GM19324 (cell line): ENCODE measurements around the gene ALK.

Experiments
- ATAC-seq: cut with Tn5 transposase; IDR thresholded peaks from one replicate; pipeline ENCODE4 v1.9.1; 2021; ENCODE audit warnings: mild to moderate bottlenecking, moderate library complexity; ENCODE audit not compliant: unreplicated experiment, low FRiP score

The ALK gene

DNA sequence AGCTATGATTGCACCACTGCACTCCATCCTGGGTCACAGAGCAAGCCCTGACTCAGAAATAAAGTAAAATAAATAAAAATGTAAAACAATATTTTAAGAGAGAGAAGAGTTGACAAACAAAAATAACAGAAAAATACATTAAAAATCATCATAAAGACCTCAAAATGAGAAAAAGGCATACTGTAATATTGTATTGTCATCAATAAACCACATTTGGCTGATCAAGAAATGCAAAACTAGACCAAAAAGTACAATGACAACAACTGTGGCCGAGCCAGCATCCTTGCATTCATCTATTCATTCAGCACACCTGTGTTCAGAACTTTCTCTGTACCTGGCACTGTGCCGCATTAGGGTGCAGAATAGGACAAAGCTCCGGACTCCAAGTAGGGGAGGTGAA, 121.8 kb downstream of the ALK start:
- no peak for ATAC-seq

DNA sequence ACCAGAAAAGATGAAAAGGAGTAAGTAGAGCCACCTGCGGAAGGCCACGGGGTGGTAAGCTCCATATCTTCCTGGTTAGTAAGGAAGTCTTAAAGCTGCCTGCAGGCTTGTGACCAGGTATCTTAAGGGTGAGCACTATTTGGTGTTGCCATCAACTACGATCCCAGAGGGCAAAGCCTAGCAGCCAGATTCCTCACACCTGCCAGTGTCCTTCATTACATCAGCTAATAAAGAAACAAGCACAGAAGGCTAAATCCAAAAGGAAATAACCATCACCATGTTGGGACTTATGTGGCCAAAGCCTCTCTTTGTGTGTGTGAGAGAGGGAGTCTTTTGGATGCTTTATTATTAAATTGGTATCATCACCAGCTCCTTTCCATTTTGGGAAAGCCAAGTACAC, 123.5 kb downstream of the ALK start:
- no peak for ATAC-seq

GRCh38 chr2:29796446-29796845, 124.9 kb downstream of the ALK start:
- no peak for ATAC-seq

DNA sequence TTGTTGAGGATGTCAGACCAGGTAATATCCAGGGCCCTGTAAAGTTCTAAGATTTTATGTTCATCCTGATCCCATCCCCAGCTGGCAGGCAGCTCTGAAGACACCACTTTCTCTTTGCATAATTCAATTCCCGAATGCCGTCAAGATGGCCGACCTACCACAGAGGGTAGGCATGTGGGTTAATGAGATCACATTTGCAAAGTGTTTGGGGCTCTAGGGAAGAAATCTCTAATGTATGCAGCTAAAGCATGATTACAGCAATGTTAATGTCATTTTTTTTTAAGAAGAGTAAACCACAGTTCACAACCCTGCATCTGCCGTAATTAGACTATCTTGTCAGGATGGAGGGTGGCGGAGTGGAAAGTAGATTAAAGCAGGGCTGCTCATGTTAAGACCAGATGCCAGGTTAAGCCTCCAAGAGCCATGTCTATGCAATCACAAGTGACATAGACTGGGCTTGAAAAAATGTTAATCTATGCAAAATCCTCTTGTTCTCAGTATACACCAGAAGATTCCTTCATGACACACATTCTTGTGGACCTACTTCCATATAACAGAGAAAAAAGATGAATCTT, 131.4 kb downstream of the ALK start:
- no peak for ATAC-seq

GRCh38 chr2:29787473-29788465, 133.6 kb downstream of the ALK start:
- ATAC-seq = no peak

- no peak for ATAC-seq
Observed at GRCh38 chr2:29786361-29786760, 135.0 kb downstream of the ALK start.

- ATAC-seq = no peak
Observed at GRCh38 chr2:29783666-29784065, 137.7 kb downstream of the ALK start.

DNA sequence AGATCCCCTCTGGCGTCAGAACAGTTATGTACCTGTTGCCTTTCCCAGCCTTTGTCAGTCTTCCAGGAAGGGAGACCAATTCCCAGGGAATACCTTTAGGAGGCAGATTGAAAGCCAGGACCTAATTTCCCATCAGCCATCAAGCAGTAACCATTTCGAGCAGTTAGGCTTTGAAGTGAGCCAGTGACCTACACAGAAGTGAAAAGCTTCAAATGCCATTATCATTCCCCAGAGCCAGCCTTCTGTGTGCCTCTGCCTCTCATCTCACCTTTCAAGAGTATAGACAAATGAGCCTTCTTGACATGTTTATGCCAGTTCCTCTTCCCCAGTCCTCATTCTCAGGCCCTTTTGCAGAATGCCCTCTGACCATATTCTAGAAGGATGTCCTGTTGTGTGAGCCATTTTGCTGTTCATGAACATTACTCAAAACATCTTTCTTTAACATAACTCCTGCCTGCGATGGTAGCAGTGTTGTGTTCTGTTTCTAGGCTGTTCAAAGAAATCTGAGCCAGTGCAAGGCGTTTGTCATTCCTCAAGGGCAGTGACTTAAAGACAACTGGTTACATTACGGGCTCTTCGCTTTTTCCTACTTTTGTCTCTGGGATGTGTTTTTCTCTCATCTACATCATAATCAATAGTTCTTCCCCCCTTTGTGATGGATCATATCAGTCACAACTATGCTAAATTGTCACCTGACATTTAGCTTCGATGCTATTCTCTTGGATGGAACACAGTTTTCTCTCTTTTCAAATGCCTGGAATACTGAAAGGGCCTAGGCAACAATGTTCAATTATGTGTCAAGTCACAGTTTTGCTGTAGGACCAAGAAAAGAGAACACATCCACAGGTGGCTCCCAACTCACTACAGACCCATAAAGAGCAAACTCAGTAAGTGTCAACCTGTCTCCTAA, 138.6 kb downstream of the ALK start:
- ATAC-seq = no peak

- no peak for ATAC-seq
Observed at GRCh38 chr2:29782087-29782486, 139.3 kb downstream of the ALK start.

DNA sequence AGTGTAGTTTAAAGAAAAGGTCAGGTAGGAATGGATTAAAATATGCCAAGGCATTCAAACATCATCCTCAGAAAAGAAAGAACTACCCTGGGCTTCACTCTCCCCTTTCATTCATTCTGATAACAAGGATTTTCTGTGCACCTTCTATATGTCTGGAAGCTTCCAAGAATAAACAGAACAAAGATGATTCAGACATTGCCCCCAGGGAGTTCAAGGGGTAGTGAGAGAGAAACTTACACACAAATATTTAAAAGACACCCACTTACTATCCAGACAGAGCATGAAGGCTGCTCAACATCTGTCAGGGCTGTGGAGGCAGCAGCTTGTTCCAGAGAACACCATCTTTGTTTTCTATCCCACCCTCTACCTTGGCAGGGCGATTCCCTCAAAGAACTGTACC, 140.5 kb downstream of the ALK start:
- no peak for ATAC-seq

DNA sequence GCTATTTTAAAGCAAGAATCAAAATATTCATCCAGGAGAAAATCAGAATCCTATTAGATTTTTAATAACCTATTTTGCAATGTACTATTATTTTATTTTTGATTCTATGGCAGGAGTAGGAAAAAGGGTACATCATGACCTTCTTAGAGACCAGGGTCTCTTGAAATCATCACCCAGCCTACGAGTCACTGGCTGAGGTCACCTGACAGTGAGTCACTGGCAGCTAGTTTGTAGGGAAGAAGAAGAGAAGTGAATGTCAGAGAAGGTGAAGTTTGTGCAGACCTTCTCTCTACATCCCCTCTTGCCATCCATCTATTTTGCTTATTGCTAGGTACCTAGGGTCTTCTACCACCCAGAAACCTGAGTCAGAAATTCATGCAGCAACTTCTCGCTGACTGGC, 144.2 kb downstream of the ALK start:
- no peak for ATAC-seq

- no peak for ATAC-seq
Observed at GRCh38 chr2:29776406-29776805, 145.0 kb downstream of the ALK start.

DNA sequence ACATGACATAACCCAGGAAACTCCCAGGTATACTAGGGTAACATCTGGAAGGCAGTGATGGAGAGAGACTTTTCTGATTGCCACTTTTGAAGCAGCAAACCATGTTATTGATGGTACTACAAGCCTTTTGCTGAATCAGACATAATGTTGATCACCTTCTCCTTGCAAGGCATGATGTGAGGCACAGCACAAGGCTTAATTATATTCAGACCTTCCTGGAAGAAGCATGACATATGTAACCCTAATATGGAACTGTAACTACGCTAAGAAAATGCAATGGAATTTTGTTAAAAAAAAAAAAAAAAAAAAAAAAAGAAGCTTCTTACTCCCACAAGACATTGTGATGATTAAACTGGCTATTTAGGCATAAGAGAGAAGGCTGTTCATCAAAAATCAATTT, 145.4 kb downstream of the ALK start:
- ATAC-seq = no peak

GRCh38 chr2:29774624-29775023, 146.8 kb downstream of the ALK start:
- no peak for ATAC-seq

DNA sequence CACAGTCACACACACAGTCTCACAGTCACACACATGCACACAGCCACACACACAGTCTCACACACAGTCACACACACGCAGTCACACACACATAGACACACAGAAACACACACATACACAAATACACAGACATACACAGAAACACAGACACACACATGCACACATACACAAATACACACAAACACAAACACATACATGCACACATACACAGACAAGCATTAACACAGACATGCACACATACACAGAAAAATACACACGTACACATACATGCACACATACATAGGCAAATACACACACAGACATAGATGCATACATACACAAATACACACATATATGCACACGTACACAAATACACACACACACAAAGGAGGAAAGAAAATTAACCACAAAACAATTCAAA, 150.5 kb downstream of the ALK start:
- ATAC-seq = no peak

DNA sequence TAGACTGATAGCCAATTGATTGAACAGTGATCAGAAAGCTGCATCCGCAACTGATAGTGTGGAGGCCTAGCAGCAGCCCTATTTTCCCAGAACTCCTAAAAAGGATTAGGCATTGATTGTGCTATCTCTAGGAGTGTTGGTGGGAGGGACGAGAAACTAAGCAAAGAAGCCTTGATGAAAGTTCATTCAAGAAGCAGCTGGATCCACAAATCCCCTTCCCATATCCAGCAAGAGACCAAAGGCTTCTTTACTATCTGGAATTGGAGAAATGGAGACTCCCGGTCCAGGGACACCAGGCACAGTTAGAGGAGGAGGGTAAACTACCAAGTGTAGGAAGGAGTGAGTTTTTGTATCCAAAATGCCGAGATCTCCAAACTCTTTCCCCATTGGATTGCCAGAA, 151.5 kb downstream of the ALK start:
- ATAC-seq = no peak

GRCh38 chr2:29767606-29768335, 153.6 kb downstream of the ALK start:
- ATAC-seq = no peak

DNA sequence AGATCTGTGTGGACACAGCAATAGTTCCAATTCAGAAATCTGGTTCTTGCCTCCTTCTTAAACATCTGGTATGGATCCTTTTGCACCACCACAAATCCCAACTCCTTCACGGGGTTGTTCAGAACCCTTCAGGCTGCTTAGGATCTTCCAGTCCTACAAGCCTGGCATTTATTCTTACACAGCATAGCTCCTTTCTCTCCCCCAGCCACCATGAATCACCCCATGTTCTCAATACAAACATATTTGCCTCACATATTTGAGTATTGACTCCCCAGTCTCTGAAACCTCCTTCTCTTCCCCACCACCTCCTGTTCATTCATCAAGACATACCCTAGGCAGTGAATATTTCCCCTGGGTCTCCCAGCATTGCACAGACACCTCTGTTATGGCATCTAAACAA, 155.2 kb downstream of the ALK start:
- no peak for ATAC-seq

DNA sequence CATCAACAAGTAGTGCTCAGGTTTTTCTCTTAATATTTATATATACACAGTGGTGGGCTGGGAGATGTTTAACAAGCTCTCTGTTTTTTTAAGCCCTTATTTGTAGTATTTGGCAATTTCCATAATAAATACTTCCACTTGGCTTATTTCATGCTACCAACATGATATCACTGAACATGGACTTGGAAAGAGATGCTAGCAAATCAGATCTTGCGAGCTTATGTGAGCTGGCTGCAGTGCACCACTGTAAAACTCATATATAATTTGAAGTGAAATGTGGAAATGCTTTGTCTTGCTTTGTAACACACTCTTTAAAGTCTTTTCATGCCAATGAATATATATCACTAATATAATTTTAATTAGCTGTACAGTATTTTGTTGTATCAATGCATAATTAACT, 155.7 kb downstream of the ALK start:
- ATAC-seq = no peak

- ATAC-seq = no peak
Observed at GRCh38 chr2:29763371-29763770, 158.0 kb downstream of the ALK start.
